Neural cell (in vitro differentiated cells): ENCODE data around the gene PRKCE. TPM values are rescaled to one million over a fixed set of nuclear protein-coding genes. Genes with fewer than 3 reads are reported as not detected.

Source experiments
- H2AFZ ChIP-seq: fragments of 200-600, 300-800 bp; sonication (generic), shearing (Covaris generic); 2 replicates; pipeline ENCODE4 v1.6.0; 2014; ENCODE audit warnings: low read depth, mild to moderate bottlenecking, antibody characterized with exemption, low read length, moderate library complexity
- H3F3A ChIP-seq: fragments of 200-600 bp; shearing (Covaris generic); 2 replicates; pipeline ENCODE4 v1.6.1; 2016; ENCODE audit warnings: mild to moderate bottlenecking, moderate library complexity, mixed read lengths, antibody characterized with exemption, low read length; ENCODE audit not compliant: insufficient read depth, poor library complexity, severe bottlenecking
- H3K27ac ChIP-seq: fragments of 200-600, 300-800 bp; sonication (generic), shearing (Covaris generic); 2 replicates; pipeline ENCODE4 v1.5.1; 2014; ENCODE audit warnings: mild to moderate bottlenecking, low read length, moderate library complexity
- H3K27me3 ChIP-seq: fragments of 300-800, 200-600 bp; sonication (generic), shearing (Covaris generic); 2 replicates; pipeline ENCODE4 v1.6.0; 2014; ENCODE audit warnings: mild to moderate bottlenecking, low read depth, low read length, moderate library complexity; ENCODE audit not compliant: insufficient read depth
- H3K36me3 ChIP-seq: fragments of 300-800, 200-600 bp; sonication (generic), shearing (Covaris generic); 2 replicates; pipeline ENCODE4 v1.5.1; 2014; ENCODE audit warnings: mild to moderate bottlenecking, antibody characterized with exemption, low read length, moderate library complexity; ENCODE audit not compliant: insufficient read depth
- H3K4me2 ChIP-seq: fragments of 300-800, 200-600 bp; sonication (generic), shearing (Covaris generic); 2 replicates; pipeline ENCODE4 v1.6.0; 2014; ENCODE audit warnings: mild to moderate bottlenecking, low read length
- H3K4me3 ChIP-seq: fragments of 300-800, 200-600 bp; sonication (generic), shearing (Covaris generic); 2 replicates; pipeline ENCODE4 v1.5.1; 2014; ENCODE audit warnings: mild to moderate bottlenecking, low read length, moderate library complexity
- H3K79me2 ChIP-seq: fragments of 200-600 bp; shearing (Covaris generic); replicated peaks from 2 replicates; pipeline ENCODE4 v1.6.0; 2014; ENCODE audit warnings: mild to moderate bottlenecking, low read length, moderate library complexity; ENCODE audit not compliant: insufficient read depth
- H3K9ac ChIP-seq: fragments of 300-800, 200-600 bp; sonication (generic), shearing (Covaris generic); 2 replicates; pipeline ENCODE4 v1.6.1; 2016; ENCODE audit warnings: mild to moderate bottlenecking, low read length, mixed read lengths
- H3K9me2 ChIP-seq: fragments of 200-600 bp; shearing (Covaris generic); 2 replicates; pipeline ENCODE4 v1.6.1; 2016; ENCODE audit warnings: mild to moderate bottlenecking, low read length, mixed read lengths; ENCODE audit not compliant: insufficient read depth
- H3K9me3 ChIP-seq: fragments of 200-600, 300-800 bp; sonication (generic), shearing (Covaris generic); 2 replicates; pipeline ENCODE4 v1.6.1; 2016; ENCODE audit warnings: mild to moderate bottlenecking, mixed run types, low read length, moderate library complexity, mixed read lengths
- H4K20me1 ChIP-seq: fragments of 200-600 bp; shearing (Covaris generic); 2 replicates; pipeline ENCODE4 v1.6.1; 2016; ENCODE audit warnings: mild to moderate bottlenecking, mixed run types; ENCODE audit not compliant: insufficient read depth
- CTCF ChIP-seq: fragments of 450-650 bp; IDR thresholded peaks from 2 replicates; pipeline ENCODE4 v1.5.1; 2014; ENCODE audit warnings: antibody characterized with exemption, mild to moderate bottlenecking, moderate library complexity; ENCODE audit not compliant: poor library complexity, severe bottlenecking
- EP300 ChIP-seq: fragments of 450-650 bp; conservative IDR thresholded peaks from 2 replicates; pipeline ENCODE4 v1.6.1; 2014; ENCODE audit warnings: antibody characterized with exemption, mild to moderate bottlenecking, moderate library complexity; ENCODE audit not compliant: poor library complexity, severe bottlenecking
- EZH2 ChIP-seq: fragments of 200-600, 300-800 bp; shearing (Covaris generic), sonication (generic); IDR thresholded peaks from 2 replicates; pipeline ENCODE4 v1.6.1; 2014; ENCODE audit warnings: antibody characterized with exemption, low read length, borderline replicate concordance, mild to moderate bottlenecking; ENCODE audit not compliant: insufficient read depth, poor library complexity, severe bottlenecking
- MXI1 ChIP-seq: fragments of 450-650 bp; conservative IDR thresholded peaks from 2 replicates; pipeline ENCODE4 v1.6.1; 2014; ENCODE audit warnings: antibody characterized with exemption, mild to moderate bottlenecking; ENCODE audit not compliant: poor library complexity, severe bottlenecking
- POLR2AphosphoS5 ChIP-seq: IDR thresholded peaks from 2 replicates; pipeline ENCODE4 v1.6.1; 2012
- RAD21 ChIP-seq: fragments of 450-650 bp; conservative IDR thresholded peaks from 2 replicates; pipeline ENCODE4 v1.6.1; 2014; ENCODE audit warnings: antibody characterized with exemption, mild to moderate bottlenecking, moderate library complexity
- REST ChIP-seq: IDR thresholded peaks from 2 replicates; pipeline ENCODE4 v1.6.1; 2012; ENCODE audit warnings: borderline replicate concordance
- SMC3 ChIP-seq: fragments of 450-650 bp; conservative IDR thresholded peaks from 2 replicates; pipeline ENCODE4 v1.6.1; 2014; ENCODE audit warnings: antibody characterized with exemption, mild to moderate bottlenecking, moderate library complexity; ENCODE audit not compliant: poor library complexity
- TAF1 ChIP-seq: IDR thresholded peaks from 2 replicates; pipeline ENCODE4 v1.6.1; 2012; ENCODE audit warnings: low read depth
- polyA plus RNA-seq: library from polyadenylated mRNA; depleted of rRNA; stranded (reverse); fragments of >200 nt; gene quantifications from 2 replicates; pipeline ENCODE4 v1.2.3, GENCODE V29; 2014

PRKCE gene
- polyA plus RNA-seq, 1 donor from 2014 or later, result 5.4 TPM

GRCh38 chr2:45886171-45886663, 234.7 kb downstream of the PRKCE start:
- no peaks in the 10 kb centered on the region for H3K9me3 ChIP-seq
- H3K9ac ChIP-seq, result no peak overlapping the region
- no peaks in the 10 kb centered on the region for H3K27me3 ChIP-seq
- no peaks in the 10 kb centered on the region for H3F3A ChIP-seq
- no peak overlapping the region for H2AFZ ChIP-seq
- H3K36me3 ChIP-seq, result no peaks in the 10 kb centered on the region
- no peaks in the 10 kb centered on the region for H4K20me1 ChIP-seq
- H3K9me2 ChIP-seq, result no peaks in the 10 kb centered on the region
- TF ChIP-seq TAF1 (no peak), RAD21 (no peak), POLR2AphosphoS5 (no peak), MXI1 (no peak), EP300 (no peak), SMC3 (no peak), CTCF (no peak), EZH2 (no peak), REST (no peak)
- no peak overlapping the region for H3K4me3 ChIP-seq
- no peak overlapping the region for H3K4me2 ChIP-seq
- no peak overlapping the region for H3K27ac ChIP-seq
- no peaks in the 10 kb centered on the region for H3K79me2 ChIP-seq

- H2AFZ ChIP-seq, result no peak overlapping the region
- H3K9ac ChIP-seq, result no peak overlapping the region
- H3F3A ChIP-seq, result no peaks in the 10 kb centered on the region
- no peaks in the 10 kb centered on the region for H4K20me1 ChIP-seq
- H3K27ac ChIP-seq, result no peak overlapping the region
- H3K9me2 ChIP-seq, result no peaks in the 10 kb centered on the region
- no peak overlapping the region for H3K4me2 ChIP-seq
- no peaks in the 10 kb centered on the region for H3K27me3 ChIP-seq
- TF ChIP-seq CTCF (no peak), EP300 (no peak), EZH2 (no peak), POLR2AphosphoS5 (no peak), MXI1 (no peak), SMC3 (no peak), TAF1 (no peak), RAD21 (no peak), REST (no peak)
- H3K4me3 ChIP-seq, result no peak overlapping the region
- H3K36me3 ChIP-seq, result no peaks in the 10 kb centered on the region
- no peaks in the 10 kb centered on the region for H3K9me3 ChIP-seq
- H3K79me2 ChIP-seq, result no peaks in the 10 kb centered on the region
Measured at GRCh38 chr2:45888167-45888566, 236.7 kb downstream of the PRKCE start.
